ENCODE measurements around the gene CH25H.

GRCh38 chr10:89185658-89186057 is 21.5 kb downstream of the CH25H start:
- TF ChIP-seq, protein P1, sequence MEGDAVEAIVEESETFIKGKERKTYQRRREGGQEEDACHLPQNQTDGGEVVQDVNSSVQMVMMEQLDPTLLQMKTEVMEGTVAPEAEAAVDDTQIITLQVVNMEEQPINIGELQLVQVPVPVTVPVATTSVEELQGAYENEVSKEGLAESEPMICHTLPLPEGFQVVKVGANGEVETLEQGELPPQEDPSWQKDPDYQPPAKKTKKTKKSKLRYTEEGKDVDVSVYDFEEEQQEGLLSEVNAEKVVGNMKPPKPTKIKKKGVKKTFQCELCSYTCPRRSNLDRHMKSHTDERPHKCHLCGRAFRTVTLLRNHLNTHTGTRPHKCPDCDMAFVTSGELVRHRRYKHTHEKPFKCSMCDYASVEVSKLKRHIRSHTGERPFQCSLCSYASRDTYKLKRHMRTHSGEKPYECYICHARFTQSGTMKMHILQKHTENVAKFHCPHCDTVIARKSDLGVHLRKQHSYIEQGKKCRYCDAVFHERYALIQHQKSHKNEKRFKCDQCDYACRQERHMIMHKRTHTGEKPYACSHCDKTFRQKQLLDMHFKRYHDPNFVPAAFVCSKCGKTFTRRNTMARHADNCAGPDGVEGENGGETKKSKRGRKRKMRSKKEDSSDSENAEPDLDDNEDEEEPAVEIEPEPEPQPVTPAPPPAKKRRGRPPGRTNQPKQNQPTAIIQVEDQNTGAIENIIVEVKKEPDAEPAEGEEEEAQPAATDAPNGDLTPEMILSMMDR (IDR thresholded peaks at IDR 0.05), result no peak
- no peak for TF ChIP-seq POLR2A (IDR thresholded peaks at IDR 0.05)

Data from heart left ventricle (tissue), 13 donors.